ENCODE data around the gene PAX2. TPM values are rescaled to one million over a fixed set of nuclear protein-coding genes. Genes with fewer than 3 reads are reported as not detected.

PAX2 gene
- total and polyA plus RNA-seq, 2 experiments from 2014 or later = not detected

DNA sequence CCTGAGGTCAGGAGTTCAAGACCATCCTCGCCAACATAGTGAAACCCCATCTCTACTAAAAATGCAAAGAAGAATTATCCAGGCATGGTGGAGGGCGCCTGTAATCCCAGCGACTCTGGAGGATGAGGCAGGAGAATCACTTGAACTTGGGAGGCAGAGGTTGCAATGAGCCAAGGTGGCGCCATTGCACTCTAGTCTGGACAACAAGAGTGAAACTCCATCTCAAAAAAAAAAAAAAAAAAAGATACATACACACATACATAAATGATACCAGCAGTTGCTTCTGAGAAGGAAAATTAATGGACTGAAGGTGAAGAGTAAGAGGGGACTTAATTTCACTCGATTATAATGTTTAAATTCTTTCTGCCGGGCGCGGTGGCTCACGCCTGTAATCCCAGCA, 40.2 kb upstream of the PAX2 start:
- Histone ChIP-seq H3K9me3 (ENCODE audit: low read depth) (no peaks in the 10 kb centered on the region), H3K4me1 (ENCODE audit: insufficient read depth) (no peaks in the 10 kb centered on the region), H3K4me3 (no peak overlapping the region), H3F3A (ENCODE audit: insufficient read depth) (no peaks in the 10 kb centered on the region), H4K20me1 (ENCODE audit: insufficient read depth) (no peaks in the 10 kb centered on the region), H3K27me3 (replicated peaks; ENCODE audit: insufficient read depth) (peaks cover 30% of the 10 kb centered on the region), H3K27ac (no peak overlapping the region), H3K9me2 (ENCODE audit: insufficient read depth) (no peaks in the 10 kb centered on the region), H3K36me3 (ENCODE audit: low read depth) (no peaks in the 10 kb centered on the region), H3K4me2 (ENCODE audit: unreplicated experiment) (no peak overlapping the region), H2AFZ (no peak overlapping the region), H3K79me2 (ENCODE audit: insufficient read depth) (no peaks in the 10 kb centered on the region), H3K9ac (no peak overlapping the region)
- no peak for TF ChIP-seq EZH2phosphoT487 (IDR thresholded peaks at IDR 0.05; ENCODE audit: insufficient read depth, low read depth)
- TF ChIP-seq EZH2 (IDR thresholded peaks at IDR 0.05; ENCODE audit: insufficient read depth, poor library complexity, severe bottlenecking) = no peak
- no peak for DNase-seq
- in situ Hi-C loops (cut with MboI) = no loop called here
- 67 to 71% methylated on average over 9 of the region's 9 CpGs for WGBS, 2 experiments (ENCODE audit: low coverage in 1 of 2, low lambda C conversion rate in 2 of 2, missing lambda C conversion rate in 2 of 2)

DNA sequence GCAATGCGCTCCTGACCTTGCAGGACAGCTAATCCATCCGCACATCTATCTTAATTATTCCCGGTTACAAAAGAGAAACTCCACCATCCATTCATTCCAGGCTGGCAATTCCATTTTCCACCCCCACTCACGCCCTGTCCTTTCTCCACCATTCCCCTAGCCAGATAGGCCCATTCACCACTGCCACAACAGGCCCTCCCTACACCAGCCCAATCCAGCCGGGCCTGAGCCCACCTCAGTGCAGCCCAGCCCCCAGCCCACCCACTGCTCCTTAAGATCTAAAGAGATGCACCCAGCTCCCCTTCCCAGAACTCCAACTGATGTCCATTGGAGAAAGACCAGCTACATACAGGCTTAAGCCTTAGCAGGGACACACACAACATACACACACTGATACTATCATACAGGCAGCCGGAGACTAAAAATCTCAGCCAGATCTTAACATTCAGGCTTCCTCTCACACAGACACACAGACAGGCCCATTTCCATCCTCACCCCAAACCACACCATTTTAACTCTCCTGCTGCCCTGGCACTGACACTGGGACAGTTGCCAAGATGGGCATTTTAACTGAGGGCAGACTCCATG, 38.0 kb upstream of the PAX2 start:
- Histone ChIP-seq H4K20me1 (ENCODE audit: insufficient read depth) (no peaks in the 10 kb centered on the region), H3K9ac (no peak overlapping the region), H3K36me3 (ENCODE audit: low read depth) (no peaks in the 10 kb centered on the region), H3K9me3 (ENCODE audit: low read depth) (no peaks in the 10 kb centered on the region), H2AFZ (no peak overlapping the region), H3K4me1 (ENCODE audit: insufficient read depth) (no peaks in the 10 kb centered on the region), H3K27me3 (replicated peaks; ENCODE audit: insufficient read depth) (peaks cover 51% of the 10 kb centered on the region), H3F3A (ENCODE audit: insufficient read depth) (no peaks in the 10 kb centered on the region), H3K9me2 (ENCODE audit: insufficient read depth) (no peaks in the 10 kb centered on the region), H3K4me2 (ENCODE audit: unreplicated experiment) (no peak overlapping the region), H3K27ac (no peak overlapping the region), H3K79me2 (ENCODE audit: insufficient read depth) (no peaks in the 10 kb centered on the region), H3K4me3 (no peak overlapping the region)
- 64% methylated on average over 6 of the region's 6 CpGs for WGBS, 2 experiments (ENCODE audit: low coverage in 1 of 2, low lambda C conversion rate in 2 of 2, missing lambda C conversion rate in 2 of 2)
- no peak for DNase-seq
- in situ Hi-C loops (cut with MboI) = no loop called here
- no peak for TF ChIP-seq EZH2phosphoT487 (IDR thresholded peaks at IDR 0.05; ENCODE audit: insufficient read depth, low read depth)
- TF ChIP-seq EZH2 (IDR thresholded peaks at IDR 0.05; ENCODE audit: insufficient read depth, poor library complexity, severe bottlenecking) = no peak

DNA sequence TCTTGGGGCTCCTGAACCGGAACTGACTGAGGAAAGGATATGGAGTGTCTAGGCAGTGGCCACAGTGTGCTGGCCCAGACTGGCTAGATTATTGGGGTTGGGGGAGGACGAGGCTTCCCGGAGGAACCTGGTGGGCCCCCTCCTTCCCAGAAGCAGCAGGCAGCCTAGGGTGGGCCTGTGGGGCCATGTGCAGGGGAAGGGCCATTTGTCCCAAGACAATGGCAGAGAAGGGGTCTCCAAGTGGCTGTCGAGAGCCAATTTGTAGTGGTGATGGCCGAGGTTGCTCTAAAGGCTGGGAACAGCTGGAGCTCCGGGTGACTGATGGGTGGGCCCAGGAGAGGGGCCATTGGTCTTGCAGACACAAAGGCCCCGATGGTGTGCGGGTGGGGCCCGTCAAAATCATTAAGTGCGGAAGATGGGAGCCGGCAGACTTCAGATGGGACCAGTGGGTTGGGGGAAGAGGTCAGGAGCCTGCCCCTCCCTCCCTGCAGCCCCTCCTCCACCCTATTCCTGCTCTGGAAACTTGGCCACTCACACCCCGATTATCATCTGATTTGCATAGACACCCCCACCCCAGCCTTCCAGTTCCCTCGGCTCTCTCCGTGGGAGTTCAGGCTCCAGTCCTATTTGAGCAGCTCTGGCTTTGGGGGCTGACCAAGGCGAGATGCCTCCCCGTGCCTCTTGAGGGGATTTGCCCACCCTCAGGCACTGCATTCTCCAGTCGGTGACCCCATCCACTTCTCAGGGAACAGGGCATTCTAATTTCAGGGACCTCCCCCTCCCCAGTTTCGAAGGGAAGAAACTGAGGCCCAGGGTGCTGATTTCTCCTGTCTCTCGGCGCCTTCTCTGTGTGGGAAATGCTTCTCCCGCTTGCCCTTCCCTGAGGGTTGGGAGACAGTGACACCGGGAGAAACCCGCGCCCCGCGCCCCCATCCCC, 36.0 kb upstream of the PAX2 start:
- H3K27ac ChIP-seq = no peak overlapping the region
- no peak overlapping the region for H3K4me2 ChIP-seq (ENCODE audit: unreplicated experiment)
- H3K9me3 ChIP-seq (ENCODE audit: low read depth) = no peaks in the 10 kb centered on the region
- no peak overlapping the region for H2AFZ ChIP-seq
- in situ Hi-C loops (cut with MboI) = no loop called here
- H4K20me1 ChIP-seq (ENCODE audit: insufficient read depth) = no peaks in the 10 kb centered on the region
- H3K27me3 ChIP-seq (replicated peaks; ENCODE audit: insufficient read depth) = peaks cover 68% of the 10 kb centered on the region
- no peaks in the 10 kb centered on the region for H3K9me2 ChIP-seq (ENCODE audit: insufficient read depth)
- DNase-seq = no peak
- 7% methylated on average over 25 to 26 of the region's 26 CpGs for WGBS, 2 experiments (ENCODE audit: low coverage in 1 of 2, low lambda C conversion rate in 2 of 2, missing lambda C conversion rate in 2 of 2)
- peak; percentile 60; the same call in 1 of the 2 replicates for TF ChIP-seq EZH2phosphoT487 (IDR thresholded peaks at IDR 0.05; ENCODE audit: insufficient read depth, low read depth)
- TF ChIP-seq EZH2 (IDR thresholded peaks at IDR 0.05; ENCODE audit: insufficient read depth, poor library complexity, severe bottlenecking) = no peak
- no peak overlapping the region for H3K9ac ChIP-seq
- no peaks in the 10 kb centered on the region for H3K36me3 ChIP-seq (ENCODE audit: low read depth)
- H3K79me2 ChIP-seq (ENCODE audit: insufficient read depth) = no peaks in the 10 kb centered on the region
- no peaks in the 10 kb centered on the region for H3F3A ChIP-seq (ENCODE audit: insufficient read depth)
- H3K4me3 ChIP-seq = no peak overlapping the region
- H3K4me1 ChIP-seq (ENCODE audit: insufficient read depth) = no peaks in the 10 kb centered on the region

DNA sequence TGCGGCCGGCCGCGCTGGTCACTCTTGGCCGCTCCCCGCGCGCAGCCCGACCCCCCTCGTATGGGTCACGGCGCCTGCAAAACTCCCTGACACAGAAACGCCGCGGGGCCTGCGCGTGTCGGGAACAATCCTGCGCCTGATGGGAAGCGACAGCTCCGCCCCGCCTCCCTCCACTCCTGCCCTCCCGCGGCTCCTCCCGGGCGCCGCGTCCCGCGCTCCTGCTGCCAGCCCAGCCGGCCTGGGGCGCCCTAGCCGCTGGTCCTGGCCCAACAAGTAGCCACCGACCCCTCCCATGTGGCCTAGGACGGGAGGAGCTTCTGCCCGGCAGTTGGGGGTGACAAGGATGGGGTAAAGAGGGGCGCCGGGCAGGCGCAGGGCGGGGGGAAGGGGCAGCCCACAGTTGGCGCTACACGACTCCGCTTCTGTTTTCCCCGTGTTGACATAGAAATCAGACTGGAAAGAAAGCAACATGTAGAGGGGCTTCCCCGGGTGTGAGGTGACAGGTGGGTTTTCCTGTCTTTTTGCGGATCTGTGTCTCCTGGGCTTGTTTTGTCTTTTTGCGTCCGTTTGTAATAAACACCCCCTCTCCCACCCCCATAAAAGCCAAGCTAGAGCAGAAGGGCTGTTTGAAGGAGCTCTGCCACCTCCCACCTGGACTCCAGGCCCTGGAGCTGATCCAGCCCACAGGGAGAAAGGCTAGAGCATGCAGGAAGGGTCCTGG, 35.1 kb upstream of the PAX2 start:
- Histone ChIP-seq H3K9me3 (ENCODE audit: low read depth) (no peaks in the 10 kb centered on the region), H2AFZ (no peak overlapping the region), H3K4me2 (ENCODE audit: unreplicated experiment) (no peak overlapping the region), H3K4me1 (ENCODE audit: insufficient read depth) (no peaks in the 10 kb centered on the region), H3K36me3 (ENCODE audit: low read depth) (no peaks in the 10 kb centered on the region), H4K20me1 (ENCODE audit: insufficient read depth) (no peaks in the 10 kb centered on the region), H3K27ac (no peak overlapping the region), H3F3A (ENCODE audit: insufficient read depth) (no peaks in the 10 kb centered on the region), H3K9ac (no peak overlapping the region), H3K4me3 (no peak overlapping the region), H3K9me2 (ENCODE audit: insufficient read depth) (no peaks in the 10 kb centered on the region), H3K79me2 (ENCODE audit: insufficient read depth) (no peaks in the 10 kb centered on the region), H3K27me3 (replicated peaks; ENCODE audit: insufficient read depth) (peaks cover 74% of the 10 kb centered on the region)
- 3 to 4% methylated on average over 36 to 48 of the region's 48 CpGs for WGBS, 2 experiments (ENCODE audit: low coverage in 1 of 2, low lambda C conversion rate in 2 of 2, missing lambda C conversion rate in 2 of 2)
- peak; percentile 26 for DNase-seq
- in situ Hi-C loops (cut with MboI) = no loop called here
- no peak for TF ChIP-seq EZH2 (IDR thresholded peaks at IDR 0.05; ENCODE audit: insufficient read depth, poor library complexity, severe bottlenecking)
- no peak for TF ChIP-seq EZH2phosphoT487 (IDR thresholded peaks at IDR 0.05; ENCODE audit: insufficient read depth, low read depth)
